Body of pancreas (tissue), 4 donors: ENCODE results near the gene ZBTB16.

ENCODE experiments used
- CTCF ChIP-seq, 7 experiments: fragments of 450-650 bp in 4 of 7; fragments of 200-600 bp in 3 of 7; sonication (generic) in 3 of 7; IDR thresholded peaks; one replicate each; pipeline ENCODE4 v1.5.1; 2016 to 2019; ENCODE audit warnings: antibody characterized with exemption in 7 of 7
- POLR2A ChIP-seq, 3 donors: fragments of 450-650 bp; IDR thresholded peaks; one replicate each; pipeline ENCODE4 v1.6.1; 2016; ENCODE audit warnings: antibody characterized with exemption in 3 of 3, mild to moderate bottlenecking in 2 of 3

GRCh38 chr11:114161486-114162250 is 102.2 kb downstream of the ZBTB16 start:
- TF ChIP-seq CTCF (IDR thresholded peaks at IDR 0.05) (no peak), POLR2A (IDR thresholded peaks at IDR 0.05) (no peak)
